HEK293T (cell line): Measurements from ENCODE around the gene NLRP3.

Experiments used
- ARNT ChIP-seq: fragments of 450-650 bp; IDR thresholded peaks from 2 replicates; pipeline ENCODE4 v1.6.1; 2017; ENCODE audit warnings: mild to moderate bottlenecking
- BHLHE40 ChIP-seq: fragments of 450-650 bp; IDR thresholded peaks from 2 replicates; pipeline ENCODE4 v1.6.1; 2016; ENCODE audit warnings: mild to moderate bottlenecking, moderate library complexity, borderline replicate concordance
- ELF4 ChIP-seq: fragments of 450-650 bp; IDR thresholded peaks from 2 replicates; pipeline ENCODE4 v1.6.1; 2017; ENCODE audit warnings: antibody characterized with exemption
- FOXK2 ChIP-seq: fragments of 450-650 bp; IDR thresholded peaks from 2 replicates; pipeline ENCODE4 v1.6.1; 2016; ENCODE audit warnings: mild to moderate bottlenecking
- FOXM1 ChIP-seq: fragments of 450-650 bp; IDR thresholded peaks from 2 replicates; pipeline ENCODE4 v1.6.1; 2017; ENCODE audit warnings: mild to moderate bottlenecking, borderline replicate concordance
- HDGF ChIP-seq: fragments of 450-650 bp; IDR thresholded peaks from 2 replicates; pipeline ENCODE4 v1.6.1; 2017; ENCODE audit warnings: antibody characterized with exemption, borderline replicate concordance
- L3MBTL2 ChIP-seq: fragments of 450-650 bp; conservative IDR thresholded peaks from 2 replicates; pipeline ENCODE4 v1.6.1; 2016; ENCODE audit warnings: mild to moderate bottlenecking
- LEF1 ChIP-seq: fragments of 450-650 bp; IDR thresholded peaks from 2 replicates; pipeline ENCODE4 v1.6.1; 2017; ENCODE audit warnings: mild to moderate bottlenecking, borderline replicate concordance
- NFRKB ChIP-seq: fragments of 450-650 bp; IDR thresholded peaks from 2 replicates; pipeline ENCODE4 v1.6.1; 2016; ENCODE audit warnings: mild to moderate bottlenecking, moderate library complexity
- SP1 ChIP-seq: fragments of 450-650 bp; IDR thresholded peaks from 2 replicates; pipeline ENCODE4 v1.6.1; 2017
- SUZ12 ChIP-seq: fragments of 450-650 bp; IDR thresholded peaks from 2 replicates; pipeline ENCODE4 v1.6.1; 2016; ENCODE audit warnings: mild to moderate bottlenecking
- TARDBP ChIP-seq: fragments of 450-650 bp; IDR thresholded peaks from 2 replicates; pipeline ENCODE4 v1.6.1; 2016
- ZNF384 ChIP-seq: fragments of 450-650 bp; IDR thresholded peaks from 2 replicates; pipeline ENCODE4 v1.6.1; 2016
- TF ChIP-seq, protein P1 (sequence below): fragments of 450-650 bp; IDR thresholded peaks from 2 replicates; pipeline ENCODE4 v1.6.1; 2016

DNA sequence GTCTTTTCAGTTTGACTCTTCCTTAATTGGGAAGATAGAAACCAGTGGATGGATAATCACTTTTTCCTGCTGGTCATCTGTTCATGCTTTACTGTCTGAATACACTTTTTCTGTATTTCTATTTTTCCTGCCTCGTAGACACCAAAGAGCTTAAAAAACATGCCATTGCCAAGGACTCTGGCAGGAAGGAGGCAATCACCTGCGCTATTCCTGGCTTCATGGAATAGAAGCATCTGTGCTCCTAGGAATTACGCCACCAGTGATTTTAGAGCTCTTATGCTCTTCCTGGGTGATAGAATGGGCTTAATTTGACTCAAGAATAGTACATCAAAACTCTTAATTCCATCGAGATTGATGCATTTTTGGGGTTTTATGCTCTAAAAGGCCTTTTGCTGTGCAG is 26.2 kb downstream of the NLRP3 start:
- TF ChIP-seq TARDBP (no peak), BHLHE40 (no peak), SUZ12 (no peak), FOXK2 (no peak), ELF4 (no peak), FOXM1 (no peak), ARNT (no peak), L3MBTL2 (no peak), ZNF384 (no peak), HDGF (no peak), SP1 (no peak), NFRKB (no peak), LEF1 (no peak)
- TF ChIP-seq, protein P1, sequence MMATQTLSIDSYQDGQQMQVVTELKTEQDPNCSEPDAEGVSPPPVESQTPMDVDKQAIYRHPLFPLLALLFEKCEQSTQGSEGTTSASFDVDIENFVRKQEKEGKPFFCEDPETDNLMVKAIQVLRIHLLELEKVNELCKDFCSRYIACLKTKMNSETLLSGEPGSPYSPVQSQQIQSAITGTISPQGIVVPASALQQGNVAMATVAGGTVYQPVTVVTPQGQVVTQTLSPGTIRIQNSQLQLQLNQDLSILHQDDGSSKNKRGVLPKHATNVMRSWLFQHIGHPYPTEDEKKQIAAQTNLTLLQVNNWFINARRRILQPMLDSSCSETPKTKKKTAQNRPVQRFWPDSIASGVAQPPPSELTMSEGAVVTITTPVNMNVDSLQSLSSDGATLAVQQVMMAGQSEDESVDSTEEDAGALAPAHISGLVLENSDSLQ: no peak
